GM20000 (cell line): ENCODE results near the gene ATP6V0A4.
"Not testable (repeated sequence)": the region's sequence is repeated elsewhere in the genome, so short reads cannot be mapped to it uniquely, and the experiment has no call there.

Experiments used
- DNase-seq: peaks from one replicate; pipeline ENCODE4 v3.0.0; 2012; ENCODE audit warnings: low spot score
- CTCF ChIP-seq: IDR thresholded peaks from 2 replicates; pipeline ENCODE4 v1.5.1; 2012; ENCODE audit warnings: mild to moderate bottlenecking, control low read depth; ENCODE audit errors: extremely low read depth, missing control alignments

The ATP6V0A4 gene

GRCh38 chr7:138738551-138739335 is 59.3 kb downstream of the ATP6V0A4 start:
- DNase-seq, result peak; percentile 78
- peak; percentile 98 for TF ChIP-seq CTCF

GRCh38 chr7:138738114-138738513 is 59.9 kb downstream of the ATP6V0A4 start:
- no peak for TF ChIP-seq CTCF
- DNase-seq, result no peak

- DNase-seq, result no peak
- no peak for TF ChIP-seq CTCF
These were observed 62.6 kb downstream of the ATP6V0A4 start for GRCh38 chr7:138735399-138735798.

- DNase-seq, result not testable (repeated sequence)
These were observed 66.3 kb downstream of the ATP6V0A4 start for GRCh38 chr7:138731733-138732132.

GRCh38 chr7:138729444-138729843 is 68.6 kb downstream of the ATP6V0A4 start:
- no peak for TF ChIP-seq CTCF
- DNase-seq, result no peak

- DNase-seq, result no peak
- no peak for TF ChIP-seq CTCF
These were observed 70.5 kb downstream of the ATP6V0A4 start for GRCh38 chr7:138727336-138728099.

GRCh38 chr7:138726288-138726687 is 71.7 kb downstream of the ATP6V0A4 start:
- no peak for DNase-seq
- TF ChIP-seq CTCF, result peak; percentile 9

- DNase-seq, result no peak
- TF ChIP-seq CTCF, result no peak
These were observed 77.7 kb downstream of the ATP6V0A4 start for GRCh38 chr7:138720286-138720685.
